RCC 7860 (cell line): Measurements from ENCODE around the gene ACTC1.

Source experiments
- DNase-seq: peaks from one replicate; pipeline ENCODE4 v3.0.0-alpha.2; 2015; ENCODE audit warnings: low spot score
- FAIRE-seq: peaks from 2 replicates; lab custom pipeline; 2012; peaks lifted over from hg19 to GRCh38; lab: Jason Lieb, UNC

The ACTC1 gene

DNA sequence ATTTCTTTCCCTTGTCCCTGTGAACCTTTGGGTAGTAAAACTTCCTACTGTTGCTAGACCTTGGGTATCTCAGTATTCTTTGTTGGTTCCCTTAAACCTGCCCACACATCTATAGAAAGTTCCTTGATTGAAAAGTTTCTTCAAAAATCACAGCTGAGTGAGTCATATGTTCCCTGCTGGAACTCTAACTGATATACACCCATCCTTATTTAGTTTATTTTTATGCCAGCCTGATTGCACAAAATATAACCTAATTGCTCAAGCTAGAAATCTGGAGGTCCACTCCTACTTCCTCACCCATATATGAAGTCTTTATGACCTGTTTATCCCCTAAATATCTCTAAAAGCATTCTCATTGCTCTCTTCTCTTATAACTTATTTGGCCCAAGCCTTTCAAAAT is 26.8 kb downstream of the ACTC1 start:
- DNase-seq: no peak
- FAIRE-seq: no peak

- no peak for DNase-seq
- no peak for FAIRE-seq
Observed at GRCh38 chr15:34765741-34766140, 29.6 kb downstream of the ACTC1 start.

DNA sequence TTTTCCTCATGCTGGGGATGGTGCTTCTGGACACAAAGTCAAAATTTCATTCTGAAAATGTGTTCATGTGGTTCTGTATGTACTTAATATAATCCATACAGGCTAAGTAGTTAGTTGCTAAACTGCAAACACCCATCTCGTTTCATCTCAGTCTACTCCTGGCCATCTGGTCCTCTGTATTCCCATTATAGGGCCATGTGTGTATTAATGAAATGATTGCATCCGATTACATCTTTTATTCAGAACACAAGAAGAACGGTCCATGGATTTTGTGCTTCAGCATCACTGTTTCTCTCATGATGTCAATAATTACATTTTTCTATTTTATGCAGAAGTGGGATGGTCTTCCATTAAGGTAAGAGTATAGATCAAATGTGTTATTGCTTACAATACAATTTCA is 34.4 kb downstream of the ACTC1 start:
- DNase-seq (no peak), FAIRE-seq (no peak)

DNA sequence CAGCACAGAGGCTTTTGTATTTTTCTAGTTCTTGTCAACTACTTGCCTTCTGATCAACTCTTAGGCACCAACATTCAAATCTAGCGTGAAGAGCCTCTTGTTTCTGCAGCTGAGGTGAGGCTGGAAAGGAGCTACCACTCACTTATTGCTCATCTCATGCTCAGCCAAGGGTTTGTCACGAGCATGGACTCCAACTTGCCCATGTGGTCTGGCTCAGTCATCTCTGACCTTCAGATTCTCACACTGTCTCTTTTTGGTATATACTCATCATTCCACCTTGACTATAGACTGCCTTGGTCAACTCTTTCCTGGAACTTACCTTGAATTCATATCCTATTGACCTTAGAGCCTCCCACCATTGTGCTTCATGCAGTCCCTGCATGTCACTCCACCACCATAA is 35.4 kb downstream of the ACTC1 start:
- DNase-seq (no peak), FAIRE-seq (no peak)

GRCh38 chr15:34759347-34759746 is 36.0 kb downstream of the ACTC1 start:
- no peak for FAIRE-seq
- no peak for DNase-seq

DNA sequence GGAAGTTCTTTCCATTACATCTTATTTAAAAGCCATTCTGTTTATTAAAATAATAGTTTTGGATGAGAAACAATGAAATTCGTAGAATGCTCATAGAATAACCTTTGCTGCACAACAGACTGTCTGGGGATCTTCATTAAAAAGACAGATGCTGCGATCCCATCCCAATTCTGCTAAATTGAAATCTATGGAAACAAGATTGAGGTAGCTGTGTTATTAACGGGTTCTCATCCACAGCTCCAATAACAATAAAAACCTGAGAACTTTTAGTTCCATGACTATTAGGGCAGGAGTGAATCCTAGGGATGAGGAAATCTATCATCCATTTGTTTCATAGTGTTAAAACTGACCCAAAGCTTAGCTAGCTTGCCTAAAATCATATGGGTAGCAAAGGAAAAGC is 38.1 kb downstream of the ACTC1 start:
- FAIRE-seq (no peak), DNase-seq (no peak)

- DNase-seq (no peak), FAIRE-seq (no peak)
Observed at GRCh38 chr15:34755419-34755773, 40.0 kb downstream of the ACTC1 start.

- DNase-seq (no peak), FAIRE-seq (no peak)
Observed at GRCh38 chr15:34754674-34755418, 40.5 kb downstream of the ACTC1 start, which contains the start of gene GJD2. Gene GJD2 (minus strand): TSS chr15:34754998. CDS start chr15:34754488, 510 bp downstream.

GRCh38 chr15:34754171-34754601 is 41.2 kb downstream of the ACTC1 start:
- FAIRE-seq (no peak), DNase-seq (no peak)

DNA sequence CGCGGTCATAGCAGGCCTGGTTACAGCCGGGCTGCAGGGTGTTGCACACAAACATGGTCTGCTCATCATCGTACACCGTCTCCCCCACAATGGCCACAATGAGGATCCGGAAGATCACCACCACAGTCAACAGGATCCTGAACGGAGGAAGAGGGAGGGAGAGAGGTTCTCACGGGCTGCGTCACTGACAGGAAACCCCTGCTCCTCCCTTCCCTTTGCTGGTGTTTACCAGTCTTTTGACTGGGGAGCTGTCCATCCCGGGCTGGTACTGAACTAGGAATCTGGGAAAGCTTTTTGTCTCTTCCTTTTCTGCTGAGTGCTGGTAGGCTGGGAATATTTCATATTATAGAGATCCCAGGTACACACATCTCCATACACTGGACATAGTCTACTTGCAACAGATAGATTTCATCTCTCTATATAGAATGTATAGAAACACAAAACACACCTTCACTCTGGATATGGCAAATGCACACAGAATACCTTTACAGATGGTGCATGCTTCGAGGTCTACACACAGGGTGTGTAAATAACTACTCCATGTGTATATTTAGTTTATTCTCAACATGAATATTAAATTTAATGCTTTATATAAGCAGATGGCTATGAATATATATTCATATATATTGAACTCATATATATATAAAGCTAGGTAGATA is 42.0 kb downstream of the ACTC1 start:
- DNase-seq (no peak), FAIRE-seq (no peak)

DNA sequence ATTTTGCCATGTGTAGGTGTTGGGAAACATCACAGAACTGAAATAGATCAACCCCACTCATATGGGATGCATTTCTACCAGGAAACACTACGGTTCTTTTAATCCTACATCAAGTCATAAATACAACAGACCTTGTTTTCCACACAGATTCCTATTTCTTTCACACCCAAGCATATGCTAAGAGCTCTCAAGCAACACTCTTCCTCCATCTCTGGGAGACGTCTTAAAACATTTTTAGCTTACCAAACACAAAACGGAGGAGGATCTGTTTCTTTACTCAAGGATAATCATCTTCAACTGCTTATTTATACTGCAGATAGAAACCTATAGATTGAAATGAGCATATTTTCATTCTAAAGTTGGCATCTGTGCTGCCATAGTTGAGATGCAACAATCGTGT is 45.7 kb downstream of the ACTC1 start:
- DNase-seq (no peak), FAIRE-seq (no peak)
